Peyer's patch (tissue), 4 donors: ENCODE data around the gene ENPP7.

Source experiments
- CTCF ChIP-seq, 6 experiments: fragments of 450-650 bp in 4 of 6; fragments of 200-600 bp in 2 of 6; sonication (generic) in 1 of 6; IDR thresholded peaks; one replicate each; pipeline ENCODE4 v1.5.1; 2017 to 2019; ENCODE audit warnings: antibody characterized with exemption in 6 of 6, mild to moderate bottlenecking in 3 of 6, moderate library complexity in 1 of 6
- POLR2A ChIP-seq, 2 donors: fragments of 450-650 bp; IDR thresholded peaks; one replicate each; pipeline ENCODE4 v1.5.1; 2017; ENCODE audit warnings: antibody characterized with exemption in 2 of 2, mild to moderate bottlenecking in 2 of 2, moderate library complexity in 2 of 2

DNA sequence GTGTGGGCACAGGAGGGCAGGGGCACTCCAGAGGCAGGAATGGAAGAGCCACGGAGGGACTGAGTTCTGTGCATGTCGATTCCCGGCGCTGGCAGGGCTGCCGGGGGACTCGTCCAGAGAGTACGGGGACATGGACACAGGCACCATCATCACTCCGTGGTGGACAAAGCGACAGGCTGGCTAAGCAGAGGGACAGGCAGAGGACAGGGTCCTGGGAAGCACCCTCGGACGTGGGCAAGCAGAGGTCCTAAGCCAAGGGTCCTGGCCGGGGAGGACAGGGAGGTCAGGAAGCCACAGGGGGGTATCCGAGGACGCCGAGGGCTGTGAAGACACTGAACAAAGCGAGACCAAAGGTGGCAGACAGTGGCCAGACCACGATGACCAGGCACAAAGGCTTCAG lies 44.3 kb upstream of the ENPP7 start:
- TF ChIP-seq CTCF (IDR thresholded peaks at IDR 0.05): no peak
- no peak for TF ChIP-seq POLR2A (IDR thresholded peaks at IDR 0.05)
